ENCODE results near the gene PTPRN2. TPM values are rescaled to one million over a fixed set of nuclear protein-coding genes. Genes with fewer than 3 reads are reported as not detected.

The PTPRN2 gene
- total and polyA plus RNA-seq, 2 donors (not counting 1 experiment from before 2014, with no cell fraction given), result 0.54 to 1.2 TPM

GRCh38 chr7:157750291-157750690, 837.3 kb downstream of the PTPRN2 start:
- Histone ChIP-seq H3K9me3 (ENCODE audit: control insufficient read depth, insufficient read depth, low read depth, low read length) (no peaks in the 10 kb centered on the region), H3K79me2 (ENCODE audit: control insufficient read depth, insufficient read depth, low read length) (no peaks in the 10 kb centered on the region), H2AFZ (ENCODE audit: low read length) (no peak overlapping the region), H3K27me3 (ENCODE audit: control insufficient read depth, insufficient read depth, low read length) (no peaks in the 10 kb centered on the region), H3K4me1 (ENCODE audit: control insufficient read depth, extremely low read depth, insufficient read depth, low read length) (no peaks in the 10 kb centered on the region), H3K9ac (ENCODE audit: insufficient read depth, low read length) (no peak overlapping the region), H3K27ac (ENCODE audit: insufficient read depth, low read length) (no peak overlapping the region), H4K20me1 (ENCODE audit: control insufficient read depth, extremely low read depth, insufficient read depth, low read length) (no peaks in the 10 kb centered on the region), H3K4me2 (ENCODE audit: extremely low read depth, insufficient read depth, low read length) (no peak overlapping the region), H3K4me3 (replicated peaks in 1 of 4; ENCODE audit: control extremely low read depth in 1 of 4, insufficient read depth in 1 of 4, low read depth in 3 of 4, low read length in 4 of 4) (no peak overlapping the region), H3K36me3 (ENCODE audit: control insufficient read depth, insufficient read depth, low read length) (no peaks in the 10 kb centered on the region)
- TF ChIP-seq EZH2 (IDR thresholded peaks at IDR 0.05; ENCODE audit: low read length, missing control alignments) (no peak), CTCF (conservative IDR thresholded peaks at IDR 0.05 in 1 of 2, IDR thresholded peaks at IDR 0.05 in 1 of 2; ENCODE audit: low read depth in 1 of 2, low read length in 2 of 2) (no peak)
- no peak for DNase-seq (ENCODE audit: low read depth in 2 of 2)

- H3K27me3 ChIP-seq (ENCODE audit: control insufficient read depth, insufficient read depth, low read length), result no peaks in the 10 kb centered on the region
- H4K20me1 ChIP-seq (ENCODE audit: control insufficient read depth, extremely low read depth, insufficient read depth, low read length), result no peaks in the 10 kb centered on the region
- no peak overlapping the region for H3K27ac ChIP-seq (ENCODE audit: insufficient read depth, low read length)
- H3K9ac ChIP-seq (ENCODE audit: insufficient read depth, low read length), result no peak overlapping the region
- no peaks in the 10 kb centered on the region for H3K79me2 ChIP-seq (ENCODE audit: control insufficient read depth, insufficient read depth, low read length)
- no peak overlapping the region for H2AFZ ChIP-seq (ENCODE audit: low read length)
- no peaks in the 10 kb centered on the region for H3K4me1 ChIP-seq (ENCODE audit: control insufficient read depth, extremely low read depth, insufficient read depth, low read length)
- H3K4me2 ChIP-seq (ENCODE audit: extremely low read depth, insufficient read depth, low read length), result no peak overlapping the region
- H3K36me3 ChIP-seq (ENCODE audit: control insufficient read depth, insufficient read depth, low read length), result no peaks in the 10 kb centered on the region
- H3K4me3 ChIP-seq (replicated peaks in 1 of 4; ENCODE audit: control extremely low read depth in 1 of 4, insufficient read depth in 1 of 4, low read depth in 3 of 4, low read length in 4 of 4), result no peak overlapping the region
- DNase-seq (ENCODE audit: low read depth in 2 of 2), result no peak
- TF ChIP-seq EZH2 (IDR thresholded peaks at IDR 0.05; ENCODE audit: low read length, missing control alignments), result no peak
- no peak for TF ChIP-seq CTCF (conservative IDR thresholded peaks at IDR 0.05 in 1 of 2, IDR thresholded peaks at IDR 0.05 in 1 of 2; ENCODE audit: low read depth in 1 of 2, low read length in 2 of 2)
- H3K9me3 ChIP-seq (ENCODE audit: control insufficient read depth, insufficient read depth, low read depth, low read length), result no peaks in the 10 kb centered on the region
Observed at GRCh38 chr7:157745721-157746709, 841.6 kb downstream of the PTPRN2 start.

- Histone ChIP-seq H3K4me1 (ENCODE audit: control insufficient read depth, extremely low read depth, insufficient read depth, low read length) (no peaks in the 10 kb centered on the region), H3K27ac (ENCODE audit: insufficient read depth, low read length) (no peak overlapping the region), H3K4me2 (ENCODE audit: extremely low read depth, insufficient read depth, low read length) (no peak overlapping the region), H3K9ac (ENCODE audit: insufficient read depth, low read length) (no peak overlapping the region), H3K36me3 (ENCODE audit: control insufficient read depth, insufficient read depth, low read length) (no peaks in the 10 kb centered on the region), H2AFZ (ENCODE audit: low read length) (no peak overlapping the region), H4K20me1 (ENCODE audit: control insufficient read depth, extremely low read depth, insufficient read depth, low read length) (no peaks in the 10 kb centered on the region), H3K9me3 (ENCODE audit: control insufficient read depth, insufficient read depth, low read depth, low read length) (no peaks in the 10 kb centered on the region), H3K79me2 (ENCODE audit: control insufficient read depth, insufficient read depth, low read length) (no peaks in the 10 kb centered on the region), H3K27me3 (ENCODE audit: control insufficient read depth, insufficient read depth, low read length) (no peaks in the 10 kb centered on the region), H3K4me3 (replicated peaks in 1 of 4; ENCODE audit: control extremely low read depth in 1 of 4, insufficient read depth in 1 of 4, low read depth in 3 of 4, low read length in 4 of 4) (no peak overlapping the region)
- DNase-seq (ENCODE audit: low read depth in 2 of 2), result no peak
- TF ChIP-seq CTCF (conservative IDR thresholded peaks at IDR 0.05 in 1 of 2, IDR thresholded peaks at IDR 0.05 in 1 of 2; ENCODE audit: low read depth in 1 of 2, low read length in 2 of 2), result no peak
- TF ChIP-seq EZH2 (IDR thresholded peaks at IDR 0.05; ENCODE audit: low read length, missing control alignments), result no peak
Observed at GRCh38 chr7:157744786-157745601, 842.6 kb downstream of the PTPRN2 start.

All from fibroblast of lung (primary cell).